ENCODE data around the gene INSYN2B. TPM values are rescaled to one million over a fixed set of nuclear protein-coding genes. Genes with fewer than 3 reads are reported as not detected.

The INSYN2B gene
- total and polyA plus RNA-seq, 2 of the 4 experiments (the other 2 are of a cell fraction) = 9.1 to 33.5 TPM

GRCh38 chr5:169831331-169831730, 149.0 kb downstream of the INSYN2B start:
- H3K9me3 ChIP-seq (ENCODE audit: control insufficient read depth, insufficient read depth, low read length) = no peaks in the 10 kb centered on the region
- no peak overlapping the region for H2AFZ ChIP-seq (replicated peaks; ENCODE audit: low read length, poor library complexity)
- no peak overlapping the region for H3K9ac ChIP-seq (ENCODE audit: low read depth, low read length)
- peak; percentile 24; the same call in 1 of the 2 replicates for ATAC-seq (ENCODE audit: low read depth)
- H2AK9ac ChIP-seq (replicated peaks; ENCODE audit: low read depth, low read length, poor library complexity) = no peak overlapping the region
- no peaks in the 10 kb centered on the region for H3K36me3 ChIP-seq (ENCODE audit: control insufficient read depth, insufficient read depth, low read length)
- no peak overlapping the region for H2BK5ac ChIP-seq (ENCODE audit: low read depth, low read length, poor library complexity, severe bottlenecking)
- no peak overlapping the region for H4K5ac ChIP-seq (ENCODE audit: low read depth, low read length)
- no peak overlapping the region for H2BK15ac ChIP-seq (ENCODE audit: low read depth, low read length)
- H3K4me1 ChIP-seq (ENCODE audit: control insufficient read depth, insufficient read depth, low read length) = no peaks in the 10 kb centered on the region; the same call in 1 of the 2 replicates
- TF ChIP-seq RCOR1 (IDR thresholded peaks at IDR 0.05; ENCODE audit: insufficient replicate concordance, low read length) = no peak
- TF ChIP-seq CHD1 (IDR thresholded peaks at IDR 0.05; ENCODE audit: low read depth, low read length) = no peak
- TF ChIP-seq MAFK (IDR thresholded peaks at IDR 0.05; ENCODE audit: low read depth, low read length) = no peak
- TF ChIP-seq RAD21 (IDR thresholded peaks at IDR 0.05; ENCODE audit: low read length) = no peak
- no peak for TF ChIP-seq MAZ (IDR thresholded peaks at IDR 0.05; ENCODE audit: borderline replicate concordance, low read depth, low read length)
- no peak overlapping the region for H4K91ac ChIP-seq (ENCODE audit: insufficient read depth, low read depth, low read length)
- H3K9me1 ChIP-seq (ENCODE audit: insufficient read depth, low read length) = peaks cover 3% of the 10 kb centered on the region
- POLR2A ChIA-PET (ENCODE audit: unreplicated experiment) = no interaction called here
- no peak overlapping the region for H3K4me2 ChIP-seq (ENCODE audit: low read depth, low read length)
- H3K23ac ChIP-seq (ENCODE audit: low read depth, low read length) = no peak overlapping the region
- H2BK120ac ChIP-seq (ENCODE audit: low read depth, low read length) = no peak overlapping the region
- H3K4me3 ChIP-seq (ENCODE audit: insufficient read depth, low read depth, low read length) = no peak overlapping the region
- no peak overlapping the region for H3K27ac ChIP-seq (ENCODE audit: insufficient read depth, low read length)
- in situ Hi-C loops (cut with MboI; ENCODE audit: low sequenced_read_pairs) = no loop called here
- no peak overlapping the region for H2BK20ac ChIP-seq (ENCODE audit: low read depth, low read length)
- DNase-seq = peak; percentile 27
- H3K27me3 ChIP-seq (ENCODE audit: control insufficient read depth, insufficient read depth, low read length) = no peaks in the 10 kb centered on the region
- H3K79me1 ChIP-seq (ENCODE audit: low read depth in 1 of 2, low read length in 2 of 2) = no peaks in the 10 kb centered on the region
- no peaks in the 10 kb centered on the region for H4K20me1 ChIP-seq (ENCODE audit: insufficient read depth, low read length)
- WGBS, 2 experiments (ENCODE audit: extremely low coverage in 2 of 2, insufficient read length in 1 of 2) = no CpG with 5 or more reads among the region's 1 CpG
- no peak overlapping the region for H4K8ac ChIP-seq (ENCODE audit: low read depth in 2 of 2, low read length in 2 of 2)
- H3K56ac ChIP-seq (ENCODE audit: extremely low read depth, insufficient read depth, low read length) = no peak overlapping the region
- CTCF ChIA-PET = no interaction called here
- H3K18ac ChIP-seq (ENCODE audit: low read depth, low read length) = no peak overlapping the region
- H3K14ac ChIP-seq (replicated peaks; ENCODE audit: low read depth, low read length) = no peak overlapping the region
- peak overlapping the region; percentile 16; the same call in 1 of the 2 replicates for H3K4ac ChIP-seq (ENCODE audit: low read depth, low read length)
- dilution Hi-C loops (cut with HindIII; ENCODE audit: low sequenced_read_pairs, unreplicated experiment) = no loop called here
- H2AK5ac ChIP-seq (ENCODE audit: low read depth, low read length) = no peak overlapping the region
- intact Hi-C loops (cut with micrococcal nuclease) = no loop called here
- no TSS peak for BruUV-seq (replicated peaks)
